Kidney tubule cell (primary cell): ENCODE data around the gene THUMPD3.

Source experiments
- DNase-seq: peaks from one replicate; pipeline ENCODE4 v3.0.0-alpha.2; 2018; ENCODE audit warnings: low spot score

Gene THUMPD3

GRCh38 chr3:9397332-9397905 lies 34.6 kb downstream of the THUMPD3 start, which contains the start of gene SETD5:
Gene SETD5, plus strand, starts transcription at chr3:9397615. Its CDS starts 31,324 bp downstream, at chr3:9428939.
- peak; percentile 98 for DNase-seq

GRCh38 chr3:9397906-9398699 lies 35.2 kb downstream of the THUMPD3 start:
- DNase-seq: peak; percentile 54

DNA sequence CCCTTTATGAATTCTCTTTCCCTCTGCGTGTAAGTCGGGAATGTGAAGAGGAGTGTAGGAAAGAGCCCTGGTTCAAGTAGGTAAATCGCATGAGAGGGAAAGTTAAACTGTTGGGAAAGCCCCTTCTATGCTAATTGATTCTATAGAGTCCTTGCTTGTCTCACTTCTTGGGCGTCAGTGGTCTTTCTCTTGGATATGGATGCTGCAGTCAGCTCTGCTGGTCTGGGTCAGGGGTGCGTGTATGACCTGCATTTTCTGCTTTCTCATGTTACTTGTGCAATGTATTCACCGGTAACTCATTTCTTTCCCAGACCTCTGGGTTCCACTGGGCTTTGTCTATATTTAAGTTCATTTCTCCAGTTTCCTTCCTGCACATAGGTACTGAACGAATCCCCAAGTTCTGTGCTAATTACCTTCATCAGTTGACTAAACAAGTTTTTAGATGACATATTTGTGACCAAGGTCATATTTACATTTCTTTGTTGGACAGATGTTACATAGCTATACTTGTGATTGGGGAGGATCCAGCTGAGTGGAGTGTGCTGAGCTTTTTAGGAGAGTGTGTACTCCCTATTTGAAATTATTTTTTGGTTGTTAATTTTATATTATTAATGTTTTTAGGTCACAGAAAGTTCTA lies 36.0 kb downstream of the THUMPD3 start:
- peak; percentile 55 for DNase-seq

- DNase-seq: peak; percentile 23
Observed at GRCh38 chr3:9399337-9399703, 36.5 kb downstream of the THUMPD3 start.

- DNase-seq: peak; percentile 88
Observed at GRCh38 chr3:9399746-9400145, 36.9 kb downstream of the THUMPD3 start.

DNA sequence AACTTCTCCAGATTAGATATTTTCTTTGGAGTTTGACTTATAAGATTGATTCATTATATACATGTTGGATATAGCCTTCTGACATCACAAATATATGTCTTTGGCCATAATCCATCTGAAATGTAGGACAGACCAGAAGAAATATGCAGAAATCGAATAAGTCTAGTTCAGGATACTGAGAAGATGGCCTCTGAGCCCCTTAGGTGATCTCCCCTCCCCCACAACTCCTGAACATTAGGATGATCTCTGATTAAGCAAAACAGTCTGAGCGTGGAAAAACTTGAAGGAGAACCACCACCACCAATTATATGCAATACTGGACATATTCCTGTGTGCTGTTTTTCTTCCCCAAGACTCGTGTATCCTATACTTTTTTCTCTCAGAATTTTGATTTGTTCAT lies 37.8 kb downstream of the THUMPD3 start:
- DNase-seq: no peak

- no peak for DNase-seq
Observed at GRCh38 chr3:9401986-9402385, 39.1 kb downstream of the THUMPD3 start.

- no peak for DNase-seq
Observed at GRCh38 chr3:9402410-9403228, 39.8 kb downstream of the THUMPD3 start.

- DNase-seq: no peak
Observed at GRCh38 chr3:9403463-9403862, 40.6 kb downstream of the THUMPD3 start.

DNA sequence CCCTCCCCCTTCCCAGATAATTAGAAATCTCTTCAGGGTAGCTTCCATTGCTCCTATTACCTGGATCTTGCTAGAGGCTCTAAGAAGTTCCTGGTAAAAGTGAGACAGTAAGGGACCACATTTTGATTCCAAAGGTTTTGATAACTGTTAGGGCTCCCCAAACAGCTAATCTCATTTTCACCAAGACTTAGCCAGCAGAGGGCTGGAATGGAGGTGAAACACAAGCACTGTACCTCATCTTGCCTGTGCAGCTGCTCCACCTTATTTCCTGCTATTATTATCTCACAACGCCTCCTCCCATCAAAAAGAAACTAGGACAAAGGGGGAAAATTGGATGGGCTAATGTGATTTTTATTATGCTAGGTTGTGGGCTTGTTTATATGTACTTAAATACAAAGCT lies 41.8 kb downstream of the THUMPD3 start:
- DNase-seq: no peak

DNA sequence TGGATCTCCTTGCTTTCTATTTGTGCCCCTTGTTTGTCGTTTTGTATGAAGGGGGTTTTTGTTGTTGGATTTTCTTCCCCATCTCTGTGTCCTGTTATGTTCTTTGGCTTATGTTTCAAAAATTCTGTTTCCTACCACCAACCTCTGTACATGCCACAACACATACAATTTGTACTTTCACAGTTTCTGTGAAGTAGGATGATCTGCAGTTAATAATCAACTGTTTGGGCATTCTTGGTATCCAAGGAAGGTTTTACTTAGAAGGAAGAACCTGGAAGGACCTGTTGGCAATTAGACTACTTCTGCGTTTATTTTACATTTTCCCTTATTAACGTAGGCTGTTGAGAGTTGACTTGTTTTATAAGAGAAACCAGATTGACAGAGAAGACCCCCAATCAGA lies 42.9 kb downstream of the THUMPD3 start:
- peak; percentile 60 for DNase-seq

GRCh38 chr3:9406856-9407626 lies 44.2 kb downstream of the THUMPD3 start:
- no peak for DNase-seq

GRCh38 chr3:9408061-9408460 lies 45.2 kb downstream of the THUMPD3 start:
- DNase-seq: no peak

DNA sequence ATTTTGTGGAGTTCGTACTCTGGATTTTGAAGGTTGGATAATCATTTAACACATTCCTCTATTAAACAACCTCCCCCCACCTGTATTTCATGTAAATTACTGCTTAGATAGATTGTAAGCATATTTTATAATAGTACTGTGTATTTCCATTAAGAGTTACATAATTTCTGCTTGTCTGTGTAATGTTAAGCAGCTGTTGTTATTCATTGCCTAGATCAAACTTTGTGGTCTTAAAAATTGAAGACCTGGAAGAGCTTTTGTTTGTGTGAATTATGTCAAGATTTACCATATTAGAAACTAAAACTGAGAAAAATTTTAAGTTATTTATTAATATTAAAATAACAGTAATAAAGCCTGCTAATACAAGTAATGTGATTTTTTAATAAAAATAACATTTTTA lies 45.7 kb downstream of the THUMPD3 start:
- no peak for DNase-seq

GRCh38 chr3:9409981-9410854 lies 47.4 kb downstream of the THUMPD3 start:
- no peak for DNase-seq

DNA sequence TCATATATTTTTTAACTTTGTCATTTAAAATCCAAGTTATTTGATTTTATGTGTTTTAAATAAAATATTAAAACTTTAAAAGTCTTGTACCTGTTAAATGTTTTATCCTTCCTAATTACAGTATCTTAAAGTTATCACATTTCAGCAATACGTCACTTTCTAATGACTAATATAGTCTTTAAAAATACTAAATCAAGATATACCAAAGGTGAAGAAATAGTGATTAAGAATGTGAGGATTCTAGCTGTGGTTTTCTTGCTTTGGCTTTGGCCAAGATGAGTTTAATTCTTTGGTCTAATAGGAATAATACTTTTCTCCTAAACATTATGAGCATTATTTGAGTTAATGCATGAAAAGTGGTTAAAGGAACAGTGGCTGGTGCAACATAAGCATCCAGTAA lies 48.4 kb downstream of the THUMPD3 start:
- DNase-seq: no peak

DNA sequence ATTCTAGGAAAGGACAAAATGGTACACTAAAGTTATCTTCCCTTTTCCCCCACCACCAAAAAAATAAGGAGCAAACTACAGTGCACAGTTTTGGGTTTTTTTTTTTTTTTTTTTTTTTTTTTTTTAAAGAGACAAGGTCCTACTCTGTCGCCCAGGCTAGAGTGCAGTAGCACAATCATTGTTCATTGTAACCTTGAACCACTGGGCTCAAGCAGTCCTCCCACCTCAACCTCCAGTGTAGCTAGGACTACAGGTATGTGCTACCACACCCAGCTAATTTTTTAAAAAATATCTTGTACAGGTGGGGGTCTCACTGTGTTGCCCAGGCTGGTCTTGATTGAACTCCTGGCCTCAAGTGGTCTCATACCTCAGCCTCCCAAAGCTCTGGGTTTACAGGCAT lies 49.4 kb downstream of the THUMPD3 start:
- DNase-seq: no peak

DNA sequence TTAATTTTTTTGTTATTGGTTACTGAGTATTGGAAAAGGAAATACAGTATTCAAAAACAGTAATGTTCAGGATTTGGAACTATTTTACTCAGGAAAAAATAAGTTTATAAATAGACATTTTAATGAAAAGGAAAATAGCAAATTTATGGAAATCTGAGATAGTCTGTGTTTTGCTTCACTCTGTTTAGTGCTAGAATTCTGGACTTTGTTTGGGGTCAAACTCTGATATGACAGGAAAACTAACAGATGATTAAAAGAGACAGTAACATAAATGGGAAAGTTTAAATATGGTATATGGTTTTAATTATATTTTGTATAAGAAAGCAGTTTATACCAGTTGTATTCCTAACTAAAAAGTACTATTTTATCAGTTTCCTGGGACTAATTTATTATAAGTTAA lies 52.0 kb downstream of the THUMPD3 start:
- DNase-seq: no peak

DNA sequence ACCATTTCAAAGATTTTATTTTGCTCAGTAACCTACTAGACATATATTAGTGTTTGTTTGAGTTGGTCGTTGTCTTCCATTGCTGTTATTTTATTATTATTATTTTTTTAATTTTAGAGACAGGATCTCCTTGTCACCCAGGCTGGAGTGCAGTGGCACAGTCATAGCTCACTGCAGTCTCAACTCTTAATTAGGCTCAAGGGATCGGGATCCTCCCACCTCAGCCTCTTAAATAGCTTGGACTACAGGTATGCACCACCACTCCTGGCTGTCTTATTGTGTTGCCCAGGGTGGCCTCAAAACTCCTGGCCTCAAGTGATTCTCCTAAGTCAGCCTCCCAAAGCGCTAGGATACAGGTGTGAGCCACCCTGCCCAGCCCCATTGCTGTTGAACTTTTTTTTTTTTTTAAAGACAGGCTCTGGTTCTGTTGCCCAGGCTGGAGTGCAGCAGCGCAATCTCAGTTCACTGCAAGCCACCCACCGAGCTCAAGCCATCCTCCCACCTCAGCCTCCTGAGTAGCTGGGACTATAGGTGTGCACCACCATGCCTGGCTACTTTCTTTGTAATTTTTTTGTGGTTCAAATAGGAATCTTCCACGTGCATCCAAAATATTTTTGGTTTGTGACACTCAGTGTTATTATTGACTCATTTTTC lies 52.8 kb downstream of the THUMPD3 start:
- DNase-seq: no peak

GRCh38 chr3:9416139-9416780 lies 53.4 kb downstream of the THUMPD3 start:
- DNase-seq: no peak
